HCT116 (cell line): ENCODE data around the gene ABTB2. TPM values are rescaled to one million over a fixed set of nuclear protein-coding genes. Genes with fewer than 3 reads are reported as not detected.

Experiments
- ATAC-seq: fragments of 200-7000 bp; cut with Tn5 transposase; 2 replicates; pipeline ENCODE4 v1.9.1; 2020; ENCODE audit warnings: mild to moderate bottlenecking, moderate library complexity
- BruUV-seq: library from RNA; stranded (reverse); fragments of 400-500 nt; replicated peaks from 2 replicates; lab custom pipeline; 2021; lab: Mats Ljungman, UMichigan
- CTCF ChIA-PET: fragments of 300-600 bp; sonication (Branson Sonifier 250); formaldehyde crosslinking; loops from one replicate; lab custom pipeline; 2021; ENCODE audit warnings: antibody characterized with exemption; lab: Charles Lee
- POLR2A ChIA-PET: fragments of 300-600, 350-600 bp; sonication (Branson Sonifier 250); formaldehyde crosslinking; loops from one replicate; lab custom pipeline; 2021; ENCODE audit warnings: antibody characterized with exemption; lab: Charles Lee
- RAD21 ChIA-PET, 2 experiments: fragments of 300-600 bp; sonication (Branson Sonifier 250); formaldehyde crosslinking; loops; one replicate each; lab custom pipeline; 2023; ENCODE audit warnings: low total read pairs in 2 of 2; ENCODE audit not compliant: uncharacterized antibody in 2 of 2, unreplicated experiment in 2 of 2, low non-redundant PET in 1 of 2; lab: Charles Lee
- DNase-seq: peaks from one replicate; pipeline ENCODE4 v3.0.0-alpha.2; 2010; ENCODE audit warnings: low read depth, low spot score
- H2AFZ ChIP-seq: fragments of 200-600 bp; shearing (Covaris generic), sonication (generic); 2 replicates; pipeline ENCODE4 v1.6.1; 2017; ENCODE audit warnings: low read depth, mixed run types, mixed read lengths, antibody characterized with exemption, low read length; ENCODE audit not compliant: poor library complexity, severe bottlenecking
- H3K27ac ChIP-seq: 2 replicates; pipeline ENCODE4 v1.5.1; 2012; ENCODE audit warnings: low read depth, low read length
- H3K27me3 ChIP-seq: fragments of 200-600 bp; sonication (generic); 2 replicates; pipeline ENCODE4 v1.6.1; 2016; ENCODE audit warnings: mixed run types, low read length, mixed read lengths; ENCODE audit not compliant: insufficient read depth
- H3K36me3 ChIP-seq, 2 experiments: fragments of 200-500 bp in 1 of 2; fragments of 200-600 bp in 1 of 2; sonication (Bioruptor generic) in 1 of 2; sonication (generic) in 1 of 2; 2 replicates each; pipeline versions ENCODE4 v1.5.1 to v1.6.1; 2014 to 2016; ENCODE audit warnings: low read length in 2 of 2, inconsistent platforms in 1 of 2, mixed read lengths in 1 of 2, mixed run types in 1 of 2; ENCODE audit not compliant: insufficient read depth in 2 of 2, control insufficient read depth in 1 of 2
- H3K4me1 ChIP-seq, 2 experiments: fragments of 200-600 bp in 1 of 2; sonication (generic) in 1 of 2; 2 replicates each; pipeline versions ENCODE4 v1.5.1 to v1.6.1; 2012 to 2017; ENCODE audit warnings: low read length in 2 of 2, inconsistent platforms in 1 of 2, mild to moderate bottlenecking in 1 of 2, mixed read lengths in 1 of 2, mixed run types in 1 of 2, moderate library complexity in 1 of 2; ENCODE audit not compliant: insufficient read depth in 2 of 2, control insufficient read depth in 1 of 2
- H3K4me2 ChIP-seq: fragments of 200-600 bp; sonication (generic); 2 replicates; pipeline ENCODE4 v1.6.1; 2017; ENCODE audit warnings: mixed run types, low read length, mixed read lengths
- H3K4me3 ChIP-seq, 2 experiments: fragments of 200-600 bp in 1 of 2; sonication (generic) in 1 of 2; replicated peaks in 1 of 2; 2 replicates each; pipeline ENCODE4 v1.5.1; 2011 to 2016; ENCODE audit warnings: low read length in 2 of 2, control low read depth in 1 of 2, low read depth in 1 of 2, mild to moderate bottlenecking in 1 of 2, mixed read lengths in 1 of 2, mixed run types in 1 of 2
- H3K79me2 ChIP-seq: fragments of 200-600 bp; sonication (generic); 2 replicates; pipeline ENCODE4 v1.6.1; 2017; ENCODE audit warnings: mild to moderate bottlenecking, mixed run types, low read length, moderate library complexity, mixed read lengths; ENCODE audit not compliant: insufficient read depth
- H3K9ac ChIP-seq: fragments of 200-600 bp; sonication (generic); 2 replicates; pipeline ENCODE4 v1.6.1; 2016; ENCODE audit warnings: low read length, mixed read lengths
- H3K9me2 ChIP-seq: fragments of 200-600 bp; sonication (generic), shearing (Covaris generic); 2 replicates; pipeline ENCODE4 v1.6.1; 2017; ENCODE audit warnings: mixed run types, mild to moderate bottlenecking, moderate library complexity; ENCODE audit not compliant: insufficient read depth
- H3K9me3 ChIP-seq, 2 experiments: fragments of 200-500 bp in 1 of 2; fragments of 200-600 bp in 1 of 2; sonication (Bioruptor generic) in 1 of 2; sonication (generic) in 1 of 2; 2 replicates each; pipeline ENCODE4 v1.6.1; 2014 to 2017; ENCODE audit warnings: low read length in 2 of 2, mixed read lengths in 2 of 2, inconsistent platforms in 1 of 2, low read depth in 1 of 2, mild to moderate bottlenecking in 1 of 2, mixed run types in 1 of 2, moderate library complexity in 1 of 2; ENCODE audit not compliant: control insufficient read depth in 1 of 2, insufficient read depth in 1 of 2
- H4K20me1 ChIP-seq: fragments of 200-600 bp; sonication (generic), shearing (Covaris generic); 2 replicates; pipeline ENCODE4 v1.6.1; 2017; ENCODE audit warnings: mixed run types, mild to moderate bottlenecking, moderate library complexity; ENCODE audit not compliant: insufficient read depth
- ATF3 ChIP-seq: IDR thresholded peaks from 2 replicates; pipeline ENCODE4 v1.6.1; 2012
- CBX3 ChIP-seq: IDR thresholded peaks from 2 replicates; pipeline ENCODE4 v1.6.1; 2012; ENCODE audit warnings: low read depth
- CEBPB ChIP-seq: IDR thresholded peaks from 2 replicates; pipeline ENCODE4 v1.6.1; 2012; ENCODE audit warnings: low read depth
- CTCF ChIP-seq, 3 experiments: fragments of 200-600 bp in 1 of 3; sonication (generic) in 1 of 3; IDR thresholded peaks in 2 of 3; conservative IDR thresholded peaks in 1 of 3; 2 replicates each; pipeline ENCODE4 v1.5.1; 2012 to 2017; ENCODE audit warnings: low read depth in 2 of 3, low read length in 2 of 3, antibody characterized with exemption in 1 of 3, borderline replicate concordance in 1 of 3, control low read depth in 1 of 3, mild to moderate bottlenecking in 1 of 3, mixed read lengths in 1 of 3, mixed run types in 1 of 3, moderate library complexity in 1 of 3; ENCODE audit not compliant: insufficient read depth in 1 of 3
- EGR1 ChIP-seq: IDR thresholded peaks from 2 replicates; pipeline ENCODE4 v1.6.1; 2012; ENCODE audit warnings: low read depth
- ELF1 ChIP-seq: IDR thresholded peaks from 2 replicates; pipeline ENCODE4 v1.6.1; 2012; ENCODE audit warnings: low read depth, borderline replicate concordance
- EZH2 ChIP-seq: fragments of 200-600 bp; sonication (generic); IDR thresholded peaks from 2 replicates; pipeline ENCODE4 v1.6.1; 2017; ENCODE audit warnings: antibody characterized with exemption, mixed run types
- FOSL1 ChIP-seq: IDR thresholded peaks from 2 replicates; pipeline ENCODE4 v1.6.1; 2012; ENCODE audit warnings: low read depth
- JUND ChIP-seq: IDR thresholded peaks from 2 replicates; pipeline ENCODE4 v1.6.1; 2012
- MAX ChIP-seq: IDR thresholded peaks from 2 replicates; pipeline ENCODE4 v1.6.1; 2012
- POLR2AphosphoS5 ChIP-seq: IDR thresholded peaks from 2 replicates; pipeline ENCODE4 v1.6.1; 2011; ENCODE audit warnings: mild to moderate bottlenecking, low read depth, low read length, moderate library complexity
- RAD21 ChIP-seq: IDR thresholded peaks from 2 replicates; pipeline ENCODE4 v1.6.1; 2012; ENCODE audit warnings: low read depth, mild to moderate bottlenecking
- SIN3A ChIP-seq: IDR thresholded peaks from 2 replicates; pipeline ENCODE4 v1.6.1; 2012; ENCODE audit warnings: low read depth
- SP1 ChIP-seq: IDR thresholded peaks from 2 replicates; pipeline ENCODE4 v1.6.1; 2012; ENCODE audit warnings: low read depth
- SRF ChIP-seq: IDR thresholded peaks from 2 replicates; pipeline ENCODE4 v1.6.1; 2012; ENCODE audit warnings: low read depth
- TCF7L2 ChIP-seq: IDR thresholded peaks from 2 replicates; pipeline ENCODE4 v1.7.0; 2011; ENCODE audit warnings: borderline replicate concordance, inconsistent platforms; ENCODE audit not compliant: insufficient read depth, insufficient read length; ENCODE audit errors: extremely low read depth
- YY1 ChIP-seq: IDR thresholded peaks from 2 replicates; pipeline ENCODE4 v1.6.1; 2011; ENCODE audit warnings: low read length, low read depth, moderate library complexity, mild to moderate bottlenecking; ENCODE audit not compliant: insufficient replicate concordance; ENCODE audit errors: extremely low read depth
- ZBTB33 ChIP-seq: IDR thresholded peaks from 2 replicates; pipeline ENCODE4 v1.6.1; 2011; ENCODE audit warnings: mild to moderate bottlenecking, low read length, moderate library complexity; ENCODE audit not compliant: insufficient replicate concordance; ENCODE audit errors: extremely low read depth
- ZFX ChIP-seq: fragments of 450-650 bp; IDR thresholded peaks from 2 replicates; pipeline ENCODE4 v1.6.1; 2017
- ZNF274 ChIP-seq: fragments of 200-500 bp; sonication (Bioruptor generic); IDR thresholded peaks from 2 replicates; pipeline ENCODE4 v1.6.1; 2014; ENCODE audit warnings: mild to moderate bottlenecking, low read depth, low read length, inconsistent platforms
- intact Hi-C: fragments of 100-400 bp; cut with micrococcal nuclease; formaldehyde crosslinking; loops from 2 replicates; pipeline ENCODE4 v1.10.0; 2022
- total RNA-seq: library from RNA; stranded (reverse); gene quantifications from one replicate; pipeline ENCODE4 v1.2.1, GENCODE V29; 2021; ENCODE audit not compliant: unreplicated experiment

ABTB2 gene
- total RNA-seq, 1 experiment from 2014 or later, result 6.8 TPM

- no peak for TF ChIP-seq YY1
Observed at GRCh38 chr11:34215806-34216453, 141.9 kb downstream of the ABTB2 start (continued).

GRCh38 chr11:34214961-34215805 lies 142.6 kb downstream of the ABTB2 start:
- H4K20me1 ChIP-seq, result no peaks in the 10 kb centered on the region
- POLR2A ChIA-PET, result interaction anchor here (2.0 kb wide), 1 partner anchor 19 kb away, joined by 4 read pairs; no protein-coding TSS in a partner anchor
- no peak overlapping the region for H2AFZ ChIP-seq
- H3K79me2 ChIP-seq, result no peaks in the 10 kb centered on the region
- H3K4me3 ChIP-seq, result no peak overlapping the region
- H3K27me3 ChIP-seq, result no peaks in the 10 kb centered on the region
- no TSS peak for BruUV-seq
- CTCF ChIA-PET, result interaction anchor here (0.5 to 0.7 kb wide), 2 partner anchors 12 to 143 kb away, joined by 3 read pairs; partner anchors contain the start of gene ABTB2
- no peaks in the 10 kb centered on the region for H3K9me3 ChIP-seq
- H3K9me2 ChIP-seq, result no peaks in the 10 kb centered on the region
- peak; percentile 47 for DNase-seq
- H3K4me2 ChIP-seq, result peak overlapping the region; percentile 66
- intact Hi-C loops, result no loop called here
- no peaks in the 10 kb centered on the region for H3K36me3 ChIP-seq
- ATAC-seq, result peak; percentile 93
- H3K4me1 ChIP-seq, result peaks cover 28 to 43% of the 10 kb centered on the region in 2 experiments
- RAD21 ChIA-PET, result interaction anchor here in 1 of 2 experiments (0.5 kb wide), 1 partner anchor 55 kb away, joined by 4 read pairs; no protein-coding TSS in a partner anchor
- peak overlapping the region; percentile 0; the same call in 1 of the 2 replicates for H3K27ac ChIP-seq
- H3K9ac ChIP-seq, result no peak overlapping the region
- TF ChIP-seq RAD21 (peak; percentile 2; the same call in 1 of the 2 replicates), ELF1 (no peak; the same call in 1 of the 2 replicates), POLR2AphosphoS5 (no peak), ZNF274 (no peak), EGR1 (no peak), MAX (0 out of 2 replicates have a peak, but pooled peaks have one; percentile 34), CBX3 (peak; percentile 70; the same call in 1 of the 2 replicates), SP1 (peak; percentile 45; the same call in 1 of the 2 replicates), CTCF (IDR thresholded peaks at IDR 0.05 in 2 of 3, conservative IDR thresholded peaks at IDR 0.05 in 1 of 3; ENCODE audit: borderline replicate concordance in 1 of 3, insufficient read depth in 1 of 3, low read depth in 2 of 3, low read length in 2 of 3) (no peak), ZBTB33 (no peak), CEBPB (no peak), ATF3 (no peak), FOSL1 (peak; percentile 74), EZH2 (no peak), TCF7L2 (peak; percentile 17), SRF (no peak), YY1 (no peak), SIN3A (peak; percentile 49), ZFX (no peak), JUND (peak; percentile 75)
